ENCODE measurements around the gene KAZN.

DNA sequence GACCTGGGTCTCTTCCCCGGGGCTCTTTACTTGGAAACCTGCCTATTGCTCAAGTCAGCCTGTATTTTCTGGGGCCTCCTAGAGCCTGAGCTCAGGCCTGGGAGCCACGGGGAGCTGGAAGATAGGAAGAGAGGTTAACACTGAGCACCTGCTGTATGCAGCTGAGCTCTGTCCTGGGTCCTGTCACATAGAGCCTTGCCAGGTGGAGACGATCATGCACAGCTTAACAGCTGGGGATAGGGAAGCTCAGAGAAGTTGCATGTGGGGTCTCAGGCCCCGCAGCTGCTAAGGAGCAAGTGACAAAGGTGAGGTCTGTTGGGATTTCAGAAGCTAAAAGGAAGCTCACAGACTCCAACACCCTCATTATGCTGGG, 427.6 kb downstream of the KAZN start:
- TF ChIP-seq, protein P1, sequence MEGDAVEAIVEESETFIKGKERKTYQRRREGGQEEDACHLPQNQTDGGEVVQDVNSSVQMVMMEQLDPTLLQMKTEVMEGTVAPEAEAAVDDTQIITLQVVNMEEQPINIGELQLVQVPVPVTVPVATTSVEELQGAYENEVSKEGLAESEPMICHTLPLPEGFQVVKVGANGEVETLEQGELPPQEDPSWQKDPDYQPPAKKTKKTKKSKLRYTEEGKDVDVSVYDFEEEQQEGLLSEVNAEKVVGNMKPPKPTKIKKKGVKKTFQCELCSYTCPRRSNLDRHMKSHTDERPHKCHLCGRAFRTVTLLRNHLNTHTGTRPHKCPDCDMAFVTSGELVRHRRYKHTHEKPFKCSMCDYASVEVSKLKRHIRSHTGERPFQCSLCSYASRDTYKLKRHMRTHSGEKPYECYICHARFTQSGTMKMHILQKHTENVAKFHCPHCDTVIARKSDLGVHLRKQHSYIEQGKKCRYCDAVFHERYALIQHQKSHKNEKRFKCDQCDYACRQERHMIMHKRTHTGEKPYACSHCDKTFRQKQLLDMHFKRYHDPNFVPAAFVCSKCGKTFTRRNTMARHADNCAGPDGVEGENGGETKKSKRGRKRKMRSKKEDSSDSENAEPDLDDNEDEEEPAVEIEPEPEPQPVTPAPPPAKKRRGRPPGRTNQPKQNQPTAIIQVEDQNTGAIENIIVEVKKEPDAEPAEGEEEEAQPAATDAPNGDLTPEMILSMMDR (optimal IDR thresholded peaks at IDR 0.05 in 1 of 3, IDR thresholded peaks at IDR 0.05 in 1 of 3, conservative IDR thresholded peaks at IDR 0.05 in 1 of 3; ENCODE audit: extremely low read depth in 1 of 3, insufficient read depth in 2 of 3, low read length in 3 of 3) = no peak
- no peak for TF ChIP-seq EZH2 (IDR thresholded peaks at IDR 0.05; ENCODE audit: low read length)
